ENCODE results near the gene GALNT10. TPM values are rescaled to one million over a fixed set of nuclear protein-coding genes. Genes with fewer than 3 reads are reported as not detected.

Gene GALNT10
- total and polyA plus RNA-seq, 10 donors = 7.6 to 50.2 (median 43.5) TPM

- no peaks in the 10 kb centered on the region for H3K36me3 ChIP-seq
- peak overlapping the region in 6 of 8 donors; percentile 5 to 81 (median 54) for H3K27ac ChIP-seq
- whole genome bisulfite sequencing, 5 donors = 55 to 69% (median 56%) methylated on average over 10 of the region's 10 CpGs
- DNase-seq = peak; percentile 84
- peaks cover 12 to 70% (median 44%) of the 10 kb centered on the region in 6 donors for H3K4me1 ChIP-seq
- H3K9me3 ChIP-seq = no peaks in the 10 kb centered on the region
- H3K27me3 ChIP-seq (replicated peaks in 1 of 7) = no peaks in the 10 kb centered on the region
- TF ChIP-seq POLR2AphosphoS5 (IDR thresholded peaks at IDR 0.05) (peak in 2 of 3 donors; percentile 38 to 56), POLR2A (IDR thresholded peaks at IDR 0.05) (no peak), CTCF (IDR thresholded peaks at IDR 0.05 in 8 of 11, conservative IDR thresholded peaks at IDR 0.05 in 3 of 11) (no peak)
- H3K4me3 ChIP-seq = peak overlapping the region in 1 of 8 donors; percentile 51
- intact Hi-C loops (cut with DNase I; ENCODE audit: low total_unique reads) = no loop called here
Measured at GRCh38 chr5:154238776-154239481, 48.4 kb downstream of the GALNT10 start.

GRCh38 chr5:154240595-154240994, 50.1 kb downstream of the GALNT10 start:
- WGBS, 5 donors = 78 to 94% (median 88%) methylated on average over 2 of the region's 2 CpGs
- Histone ChIP-seq H3K4me1 (peaks cover 12 to 81% (median 45%) of the 10 kb centered on the region in 6 donors), H3K27ac (no peak overlapping the region), H3K4me3 (no peak overlapping the region), H3K27me3 (replicated peaks in 1 of 7) (no peaks in the 10 kb centered on the region), H3K9me3 (no peaks in the 10 kb centered on the region), H3K36me3 (peaks cover 0 to 3% (median 0%) of the 10 kb centered on the region in 6 donors)
- no peak for TF ChIP-seq POLR2AphosphoS5 (IDR thresholded peaks at IDR 0.05)
- no peak for TF ChIP-seq POLR2A (IDR thresholded peaks at IDR 0.05)
- no peak for TF ChIP-seq CTCF (IDR thresholded peaks at IDR 0.05 in 8 of 11, conservative IDR thresholded peaks at IDR 0.05 in 3 of 11)
- intact Hi-C loops (cut with DNase I; ENCODE audit: low total_unique reads) = no loop called here
- DNase-seq = no peak

- Histone ChIP-seq H3K36me3 (peaks cover 0 to 3% (median 0%) of the 10 kb centered on the region in 6 donors), H3K4me1 (peaks cover 12 to 81% (median 45%) of the 10 kb centered on the region in 6 donors), H3K27ac (no peak overlapping the region), H3K27me3 (replicated peaks in 1 of 7) (no peaks in the 10 kb centered on the region), H3K9me3 (no peaks in the 10 kb centered on the region), H3K4me3 (no peak overlapping the region)
- 92 to 96% (median 93%) methylated on average over 4 of the region's 4 CpGs for WGBS, 5 donors
- TF ChIP-seq POLR2AphosphoS5 (IDR thresholded peaks at IDR 0.05) = no peak
- TF ChIP-seq POLR2A (IDR thresholded peaks at IDR 0.05) = no peak
- TF ChIP-seq CTCF (IDR thresholded peaks at IDR 0.05 in 8 of 11, conservative IDR thresholded peaks at IDR 0.05 in 3 of 11) = no peak
- no peak for DNase-seq
- intact Hi-C loops (cut with DNase I; ENCODE audit: low total_unique reads) = no loop called here
Measured at GRCh38 chr5:154241021-154241420, 50.5 kb downstream of the GALNT10 start.

GRCh38 chr5:154242442-154242841, 51.9 kb downstream of the GALNT10 start:
- no peaks in the 10 kb centered on the region for H3K9me3 ChIP-seq
- H3K4me3 ChIP-seq = no peak overlapping the region
- TF ChIP-seq POLR2AphosphoS5 (IDR thresholded peaks at IDR 0.05) (no peak), CTCF (IDR thresholded peaks at IDR 0.05 in 8 of 11, conservative IDR thresholded peaks at IDR 0.05 in 3 of 11) (no peak), POLR2A (IDR thresholded peaks at IDR 0.05) (no peak)
- peaks cover 11 to 67% (median 42%) of the 10 kb centered on the region in 6 donors for H3K4me1 ChIP-seq
- no peaks in the 10 kb centered on the region for H3K27me3 ChIP-seq (replicated peaks in 1 of 7)
- intact Hi-C loops (cut with DNase I; ENCODE audit: low total_unique reads) = no loop called here
- peaks cover 0 to 3% (median 0%) of the 10 kb centered on the region in 6 donors for H3K36me3 ChIP-seq
- no peak overlapping the region for H3K27ac ChIP-seq
- WGBS, 5 donors = 46 to 82% (median 71%) methylated on average over 1 of the region's 1 CpG
- DNase-seq = no peak

Data from spleen (tissue), 11 donors.